H1 (cell line): ENCODE data around the gene BIRC2.

Experiments
- CHD2 ChIP-seq: IDR thresholded peaks from 2 replicates; pipeline ENCODE4 v1.6.1; 2012; ENCODE audit warnings: low read length, improper control_type of control experiment
- CTCF ChIP-seq, 3 experiments: IDR thresholded peaks; 1 replicate in 2 of 3; 2 replicates in 1 of 3; pipeline versions ENCODE4 v1.5.1 to v1.6.1; 2011; ENCODE audit warnings: low read length in 3 of 3, mild to moderate bottlenecking in 3 of 3, inconsistent platforms in 2 of 3, low read depth in 1 of 3, moderate library complexity in 1 of 3; ENCODE audit not compliant: insufficient read depth in 1 of 3; ENCODE audit errors: control extremely low read depth in 1 of 3
- EZH2 ChIP-seq: fragments of 200-600 bp; sonication (generic); IDR thresholded peaks from 2 replicates; pipeline ENCODE4 v1.7.1; 2012; ENCODE audit warnings: low read depth, mild to moderate bottlenecking, moderate library complexity, low read length, inconsistent platforms; ENCODE audit not compliant: severe bottlenecking
- KDM1A ChIP-seq: fragments of 200-600, 300-600 bp; sonication (generic); IDR thresholded peaks from 2 replicates; pipeline ENCODE4 v1.7.1; 2016; ENCODE audit warnings: mild to moderate bottlenecking, low read length, borderline replicate concordance
- POLR2AphosphoS5 ChIP-seq: IDR thresholded peaks from 2 replicates; pipeline ENCODE4 v1.6.1; 2011; ENCODE audit warnings: low read depth, low read length
- POU5F1 ChIP-seq: IDR thresholded peaks from 2 replicates; pipeline ENCODE4 v1.6.1; 2011; ENCODE audit warnings: low read depth, mild to moderate bottlenecking, low read length, moderate library complexity
- RBBP5 ChIP-seq: IDR thresholded peaks from 2 replicates; pipeline ENCODE4 v1.7.1; 2012; ENCODE audit warnings: low read depth, mild to moderate bottlenecking, inconsistent platforms, low read length, moderate library complexity, borderline replicate concordance
- RFX5 ChIP-seq: IDR thresholded peaks from 2 replicates; pipeline ENCODE4 v1.6.1; 2011; ENCODE audit warnings: low read depth, low read length, improper control_type of control experiment, borderline replicate concordance
- SP1 ChIP-seq: IDR thresholded peaks from 2 replicates; pipeline ENCODE4 v1.6.1; 2011; ENCODE audit warnings: low read depth, low read length

GRCh38 chr11:102361086-102362031 is 14.3 kb downstream of the BIRC2 start:
- TF ChIP-seq CTCF (IDR thresholded peaks at IDR 0.05; ENCODE audit: control extremely low read depth in 1 of 3, insufficient read depth in 1 of 3, low read depth in 1 of 3, low read length in 3 of 3) (no peak), SP1 (no peak), POLR2AphosphoS5 (no peak), CHD2 (no peak), EZH2 (no peak), KDM1A (no peak), RFX5 (no peak), POU5F1 (no peak), RBBP5 (no peak)
